AG04449 (cell line): ENCODE measurements around the gene RRP1B.

ENCODE experiments used
- CTCF ChIA-PET: fragments of 350-600 bp; formaldehyde crosslinking; extraction: SDS; loops from one replicate; lab custom pipeline; 2021; ENCODE audit warnings: antibody characterized with exemption; lab: Yijun Ruan, JAX
- POLR2A ChIA-PET: fragments of 400-600, 350-600 bp; formaldehyde crosslinking; extraction: SDS; loops from one replicate; lab custom pipeline; 2020; ENCODE audit warnings: antibody characterized with exemption, inconsistent platforms; lab: Yijun Ruan, JAX
- DNase-seq: peaks from one replicate; pipeline ENCODE4 v3.0.0-alpha.2; 2010; ENCODE audit warnings: low read depth, low spot score
- H3K4me3 ChIP-seq: 2 replicates; pipeline ENCODE4 v1.5.1; 2011; ENCODE audit warnings: low read depth, mild to moderate bottlenecking, control low read depth, low read length
- TF ChIP-seq, protein P1 (sequence below): IDR thresholded peaks from one replicate; pipeline ENCODE4 v1.5.1; 2011; ENCODE audit warnings: mild to moderate bottlenecking, moderate library complexity, low read length, control low read depth, inconsistent platforms; ENCODE audit not compliant: insufficient read depth; ENCODE audit errors: missing control alignments

Gene RRP1B

GRCh38 chr21:43652616-43653015 lies 6.7 kb upstream of the RRP1B start:
- no peak for DNase-seq
- CTCF ChIA-PET = interaction anchor here (0.7 kb wide), 1 partner anchor 312 kb away, joined by 3 read pairs; no protein-coding TSS in a partner anchor
- POLR2A ChIA-PET = no interaction called here
- H3K4me3 ChIP-seq = no peak overlapping the region
- TF ChIP-seq, protein P1, sequence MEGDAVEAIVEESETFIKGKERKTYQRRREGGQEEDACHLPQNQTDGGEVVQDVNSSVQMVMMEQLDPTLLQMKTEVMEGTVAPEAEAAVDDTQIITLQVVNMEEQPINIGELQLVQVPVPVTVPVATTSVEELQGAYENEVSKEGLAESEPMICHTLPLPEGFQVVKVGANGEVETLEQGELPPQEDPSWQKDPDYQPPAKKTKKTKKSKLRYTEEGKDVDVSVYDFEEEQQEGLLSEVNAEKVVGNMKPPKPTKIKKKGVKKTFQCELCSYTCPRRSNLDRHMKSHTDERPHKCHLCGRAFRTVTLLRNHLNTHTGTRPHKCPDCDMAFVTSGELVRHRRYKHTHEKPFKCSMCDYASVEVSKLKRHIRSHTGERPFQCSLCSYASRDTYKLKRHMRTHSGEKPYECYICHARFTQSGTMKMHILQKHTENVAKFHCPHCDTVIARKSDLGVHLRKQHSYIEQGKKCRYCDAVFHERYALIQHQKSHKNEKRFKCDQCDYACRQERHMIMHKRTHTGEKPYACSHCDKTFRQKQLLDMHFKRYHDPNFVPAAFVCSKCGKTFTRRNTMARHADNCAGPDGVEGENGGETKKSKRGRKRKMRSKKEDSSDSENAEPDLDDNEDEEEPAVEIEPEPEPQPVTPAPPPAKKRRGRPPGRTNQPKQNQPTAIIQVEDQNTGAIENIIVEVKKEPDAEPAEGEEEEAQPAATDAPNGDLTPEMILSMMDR = no peak

GRCh38 chr21:43653626-43654025 lies 5.7 kb upstream of the RRP1B start:
- no peak overlapping the region for H3K4me3 ChIP-seq
- CTCF ChIA-PET = interaction anchor here (1.3 kb wide), 1 partner anchor 136 kb away, joined by 3 read pairs; no protein-coding TSS in a partner anchor

GRCh38 chr21:43654806-43655489 lies 4.4 kb upstream of the RRP1B start:
- CTCF ChIA-PET = interaction anchor here (1.3 to 2.7 kb wide), 2 partner anchors 9 to 135 kb away, joined by 3 to 15 read pairs; no protein-coding TSS in a partner anchor
- POLR2A ChIA-PET = interaction anchor here (1.0 kb wide), 1 partner anchor 65 kb away, joined by 4 read pairs; no protein-coding TSS in a partner anchor
- no peak for DNase-seq
- TF ChIP-seq, protein P1 = no peak
- no peak overlapping the region for H3K4me3 ChIP-seq

More at GRCh38 chr21:43653626-43654025, 5.7 kb upstream of the RRP1B start:
- TF ChIP-seq, protein P1 = no peak
- POLR2A ChIA-PET = no interaction called here
- DNase-seq = no peak

- ChIA-PET POLR2A (no interaction called here), CTCF (interaction anchor here (1.8 to 2.7 kb wide), 2 partner anchors 10 to 12 kb away, joined by 7 to 15 read pairs; no protein-coding TSS in a partner anchor)
- TF ChIP-seq, protein P1 = no peak
- no peak for DNase-seq
- no peak overlapping the region for H3K4me3 ChIP-seq
Observed at GRCh38 chr21:43657355-43658087, 1.8 kb upstream of the RRP1B start.

DNA sequence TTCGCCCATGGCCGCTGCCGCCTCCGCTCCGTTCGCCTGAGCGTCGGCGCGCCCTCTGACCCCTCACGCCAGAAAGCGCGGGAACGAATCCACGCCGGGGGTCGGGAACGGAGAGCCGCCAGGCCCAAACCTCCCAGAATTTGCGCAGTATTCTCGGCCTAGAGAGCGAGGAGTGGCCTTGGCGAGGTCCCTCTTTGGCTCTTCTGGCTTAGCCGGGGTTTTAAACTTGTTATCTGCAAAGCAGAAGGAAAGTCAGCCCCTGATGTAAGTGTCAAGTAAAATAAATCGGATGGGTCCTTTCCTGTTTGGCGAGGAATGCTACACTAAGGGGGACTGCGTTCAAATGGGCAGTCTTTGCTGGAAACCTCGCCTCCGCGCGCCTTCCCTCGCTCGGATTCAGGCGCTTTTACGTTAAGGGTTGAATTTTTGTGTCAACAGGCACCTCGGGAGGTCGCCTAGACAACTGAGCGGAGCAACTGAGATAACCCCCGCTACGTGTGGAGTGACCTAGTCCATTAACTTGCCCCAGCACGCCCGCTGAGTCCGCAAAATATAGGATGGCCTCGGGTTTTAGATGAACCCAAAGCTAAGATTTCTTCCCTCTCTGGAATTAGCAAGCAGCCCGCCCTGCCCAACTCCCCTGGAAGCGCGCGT lies 1.1 kb upstream of the RRP1B start:
- no peak for DNase-seq
- H3K4me3 ChIP-seq = no peak overlapping the region
- CTCF ChIA-PET = interaction anchor here (0.5 to 1.1 kb wide), 2 partner anchors 12 to 131 kb away, joined by 3 read pairs; no protein-coding TSS in a partner anchor
- POLR2A ChIA-PET = no interaction called here
- TF ChIP-seq, protein P1 = no peak
